Endothelial cell of umbilical vein (primary cell): ENCODE measurements around the gene CNTNAP2. TPM values are rescaled to one million over a fixed set of nuclear protein-coding genes. Genes with fewer than 3 reads are reported as not detected.

Source experiments
- BruUV-seq: library from RNA; stranded (reverse); fragments of 400-500 nt; replicated peaks from 2 replicates; lab custom pipeline; 2021; lab: Mats Ljungman, UMichigan
- CTCF ChIA-PET: fragments of 300-600, 350-600 bp; sonication (Branson Sonifier 250); formaldehyde crosslinking; loops from one replicate; lab custom pipeline; 2021; ENCODE audit warnings: antibody characterized with exemption, inconsistent platforms; lab: Charles Lee
- POLR2A ChIA-PET: fragments of 300-600, 350-600 bp; sonication (Branson Sonifier 250); formaldehyde crosslinking; loops from one replicate; lab custom pipeline; 2021; ENCODE audit warnings: antibody characterized with exemption, inconsistent platforms; lab: Charles Lee
- DNase-seq: peaks from one replicate; pipeline ENCODE4 v3.0.0-alpha.2; 2011; ENCODE audit warnings: low read depth, low spot score
- FAIRE-seq: peaks from 2 replicates; lab custom pipeline; 2011; peaks lifted over from hg19 to GRCh38; lab: Jason Lieb, UNC
- H2AFZ ChIP-seq: 2 replicates; pipeline ENCODE4 v1.6.0; 2012; ENCODE audit warnings: low read depth, low read length, control low read depth, inconsistent platforms
- H3K27ac ChIP-seq: 2 replicates; pipeline ENCODE4 v1.5.1; 2011; ENCODE audit warnings: low read depth, mild to moderate bottlenecking, control low read depth, low read length, moderate library complexity; ENCODE audit not compliant: insufficient read depth
- H3K27me3 ChIP-seq, 2 experiments: 2 replicates each; pipeline versions ENCODE4 v1.6.0 to v1.6.1; 2011; ENCODE audit warnings: low read length in 2 of 2, mixed read lengths in 1 of 2; ENCODE audit not compliant: control insufficient read depth in 2 of 2, insufficient read depth in 2 of 2
- H3K36me3 ChIP-seq, 2 experiments: 2 replicates in 1 of 2; 3 replicates in 1 of 2; pipeline ENCODE4 v1.5.1; 2011; ENCODE audit warnings: low read length in 2 of 2, mild to moderate bottlenecking in 1 of 2, moderate library complexity in 1 of 2; ENCODE audit not compliant: control insufficient read depth in 2 of 2, insufficient read depth in 2 of 2; ENCODE audit errors: extremely low read depth in 1 of 2
- H3K4me1 ChIP-seq: 3 replicates; pipeline ENCODE4 v1.5.1; 2011; ENCODE audit warnings: mild to moderate bottlenecking, low read length; ENCODE audit not compliant: control insufficient read depth, insufficient read depth; ENCODE audit errors: extremely low read depth
- H3K4me2 ChIP-seq: 2 replicates; pipeline ENCODE4 v1.6.1; 2011; ENCODE audit warnings: low read length, control low read depth, mixed read lengths; ENCODE audit not compliant: insufficient read depth
- H3K4me3 ChIP-seq, 3 experiments: fragments of 200-600 bp in 1 of 3; sonication (generic), shearing (Covaris generic) in 1 of 3; replicated peaks in 1 of 3; 2 replicates each; pipeline ENCODE4 v1.5.1; 2011 to 2016; ENCODE audit warnings: control low read depth in 3 of 3, low read length in 3 of 3, mild to moderate bottlenecking in 2 of 3, inconsistent platforms in 1 of 3, low read depth in 1 of 3, moderate library complexity in 1 of 3; ENCODE audit not compliant: insufficient read depth in 1 of 3
- H3K79me2 ChIP-seq: 2 replicates; pipeline ENCODE4 v1.6.0; 2012; ENCODE audit warnings: low read length, inconsistent platforms; ENCODE audit not compliant: control insufficient read depth, insufficient read depth
- H3K9ac ChIP-seq: replicated peaks from 2 replicates; pipeline ENCODE3; 2011; ENCODE audit warnings: low read length, control low read depth; ENCODE audit not compliant: insufficient read depth; ENCODE audit errors: extremely low read depth
- H3K9me1 ChIP-seq: replicated peaks from 3 replicates; pipeline ENCODE4 v1.6.0; 2011; ENCODE audit warnings: mild to moderate bottlenecking, low read length; ENCODE audit not compliant: control insufficient read depth, insufficient read depth; ENCODE audit errors: extremely low read depth
- H3K9me3 ChIP-seq: replicated peaks from 2 replicates; pipeline ENCODE4 v1.5.1; 2012; ENCODE audit warnings: low read length, inconsistent platforms; ENCODE audit not compliant: control insufficient read depth, insufficient read depth
- H4K20me1 ChIP-seq: replicated peaks from 2 replicates; pipeline ENCODE3; 2011; ENCODE audit warnings: mild to moderate bottlenecking, low read length; ENCODE audit not compliant: control insufficient read depth, insufficient read depth; ENCODE audit errors: extremely low read depth
- CTCF ChIP-seq, 2 donors: IDR thresholded peaks; 1 replicate in 1 of 2; 2 replicates in 1 of 2; pipeline ENCODE4 v1.5.1; 2011; ENCODE audit warnings: low read length in 2 of 2, mild to moderate bottlenecking in 2 of 2, moderate library complexity in 2 of 2, control low read depth in 1 of 2, inconsistent platforms in 1 of 2, low read depth in 1 of 2; ENCODE audit not compliant: insufficient read depth in 1 of 2; ENCODE audit errors: extremely low read depth in 1 of 2
- EZH2 ChIP-seq: IDR thresholded peaks from 2 replicates; pipeline ENCODE4 v1.6.1; 2012; ENCODE audit warnings: borderline replicate concordance, low read depth, mild to moderate bottlenecking, moderate library complexity, low read length, inconsistent platforms; ENCODE audit not compliant: severe bottlenecking
- FOS ChIP-seq: IDR thresholded peaks from 2 replicates; pipeline ENCODE4 v1.6.1; 2011; ENCODE audit warnings: mild to moderate bottlenecking, low read length, moderate library complexity, borderline replicate concordance; ENCODE audit not compliant: insufficient read depth
- GATA2 ChIP-seq: IDR thresholded peaks from 2 replicates; pipeline ENCODE4 v1.7.0; 2011; ENCODE audit warnings: low read depth, mild to moderate bottlenecking, moderate library complexity, mixed read lengths, low read length; ENCODE audit not compliant: insufficient read length, insufficient read depth
- JUN ChIP-seq: IDR thresholded peaks from 2 replicates; pipeline ENCODE4 v1.6.1; 2011; ENCODE audit warnings: borderline replicate concordance, low read depth; ENCODE audit not compliant: insufficient read length, insufficient read depth
- MAX ChIP-seq: IDR thresholded peaks from 2 replicates; pipeline ENCODE4 v1.6.1; 2011; ENCODE audit not compliant: insufficient read depth, insufficient read length
- MYC ChIP-seq: IDR thresholded peaks from one replicate; pipeline ENCODE4 v1.6.1; 2011; ENCODE audit warnings: mild to moderate bottlenecking, low read depth, low read length
- POLR2A ChIP-seq: IDR thresholded peaks from 2 replicates; pipeline ENCODE4 v1.6.1; 2012; ENCODE audit warnings: low read depth, mild to moderate bottlenecking, control low read depth, low read length
- POLR2AphosphoS5 ChIP-seq: IDR thresholded peaks from 2 replicates; pipeline ENCODE4 v1.6.1; 2012; ENCODE audit warnings: low read depth, mild to moderate bottlenecking, control low read depth, low read length, moderate library complexity; ENCODE audit not compliant: insufficient read depth
- dilution Hi-C: fragments of 300-500 bp; cut with MboI; formaldehyde crosslinking; loops from one replicate; pipeline ENCODE4 v1.15.0; 2019; ENCODE audit warnings: low sequenced_read_pairs; ENCODE audit not compliant: extremely low pct_ligation_motif_present
- intact Hi-C: fragments of 100-400 bp; cut with micrococcal nuclease; formaldehyde crosslinking; loops from one replicate; pipeline ENCODE4 v1.10.0; 2022
- polyA plus RNA-seq, 4 experiments: library from polyadenylated mRNA; depleted of rRNA in 3 of 4; stranded (reverse) in 3 of 4; unstranded in 1 of 4; fragments of >200 nt; gene quantifications; 2 replicates each; pipeline versions ENCODE4 v1.2.1 to v1.2.3, GENCODE V29; 2011 to 2012; ENCODE audit warnings: missing spikeins in 1 of 4
- total RNA-seq: library from RNA; stranded (reverse); gene quantifications from 2 replicates; pipeline ENCODE4 v1.2.3, GENCODE V29; 2021

The CNTNAP2 gene
- total and polyA plus RNA-seq, 2 donors (not counting 3 experiments of a cell fraction or from before 2014, with no cell fraction given), result not detected

DNA sequence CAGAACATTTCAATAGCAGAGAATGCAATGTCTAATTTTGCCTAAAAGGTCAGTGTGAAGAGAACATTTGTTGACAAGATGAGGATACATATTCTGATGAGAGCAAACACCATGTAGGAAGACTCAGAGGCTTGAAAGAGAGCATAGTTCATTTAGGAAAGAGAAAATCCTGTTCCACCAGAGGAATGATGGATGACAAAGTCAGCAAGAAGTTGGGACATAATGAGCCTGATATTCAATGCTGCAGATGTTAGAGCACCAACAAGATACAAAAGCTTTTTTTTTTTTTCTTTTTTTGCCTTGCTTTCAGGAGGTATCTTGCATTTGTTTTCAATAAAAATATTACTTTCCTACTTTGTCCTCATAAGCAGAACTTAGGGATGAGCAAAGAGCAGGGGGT, 1522.0 kb downstream of the CNTNAP2 start:
- FAIRE-seq (no peak), DNase-seq (no peak)
- Histone ChIP-seq H4K20me1 (no peaks in the 10 kb centered on the region), H3K4me1 (no peaks in the 10 kb centered on the region), H3K9me3 (peaks cover 2% of the 10 kb centered on the region), H3K4me3 (no peak overlapping the region), H3K27ac (no peak overlapping the region), H2AFZ (no peak overlapping the region), H3K79me2 (no peaks in the 10 kb centered on the region), H3K9me1 (no peaks in the 10 kb centered on the region), H3K4me2 (no peak overlapping the region), H3K27me3 (no peaks in the 10 kb centered on the region), H3K36me3 (no peaks in the 10 kb centered on the region), H3K9ac (no peak overlapping the region)
- dilution Hi-C loops (no loop called here), intact Hi-C loops (no loop called here)
- ChIA-PET CTCF (no interaction called here), POLR2A (no interaction called here)
- TF ChIP-seq FOS (no peak), GATA2 (no peak), POLR2AphosphoS5 (no peak), EZH2 (no peak), JUN (no peak)
- BruUV-seq, result no TSS peak

- Histone ChIP-seq H4K20me1 (no peaks in the 10 kb centered on the region), H3K4me2 (no peak overlapping the region), H3K79me2 (no peaks in the 10 kb centered on the region), H3K36me3 (no peaks in the 10 kb centered on the region), H3K4me3 (no peak overlapping the region), H2AFZ (no peak overlapping the region), H3K4me1 (no peaks in the 10 kb centered on the region), H3K9me1 (no peaks in the 10 kb centered on the region), H3K9ac (no peak overlapping the region), H3K27me3 (no peaks in the 10 kb centered on the region), H3K27ac (no peak overlapping the region), H3K9me3 (peaks cover 2% of the 10 kb centered on the region)
- intact Hi-C loops (no loop called here), dilution Hi-C loops (no loop called here)
- TF ChIP-seq MYC (no peak), EZH2 (no peak), GATA2 (no peak), CTCF (IDR thresholded peaks at IDR 0.05; ENCODE audit: extremely low read depth in 1 of 2, insufficient read depth in 1 of 2, low read depth in 1 of 2, low read length in 2 of 2) (no peak), POLR2A (no peak), POLR2AphosphoS5 (no peak), MAX (no peak), FOS (no peak), JUN (no peak)
- no TSS peak for BruUV-seq
- ChIA-PET POLR2A (no interaction called here), CTCF (no interaction called here)
- FAIRE-seq (no peak), DNase-seq (no peak)
Observed at GRCh38 chr7:147639037-147639436, 1522.4 kb downstream of the CNTNAP2 start.
